ENCODE data around the gene KCNQ2.
A peak's percentile ranks its signal among the peaks of the same experiment; 100 is the strongest.
"Not testable (repeated sequence)": the region's sequence is repeated elsewhere in the genome, so short reads cannot be mapped to it uniquely, and the experiment has no call there.

Gene KCNQ2

GRCh38 chr20:63471981-63472831 is at the start of gene KCNQ2:
TSS of gene KCNQ2 (minus strand) at chr20:63472655. CDS start at chr20:63472463, 192 bp downstream.
- DNase-seq (ENCODE audit: low read depth in 2 of 2), result no peak

DNA sequence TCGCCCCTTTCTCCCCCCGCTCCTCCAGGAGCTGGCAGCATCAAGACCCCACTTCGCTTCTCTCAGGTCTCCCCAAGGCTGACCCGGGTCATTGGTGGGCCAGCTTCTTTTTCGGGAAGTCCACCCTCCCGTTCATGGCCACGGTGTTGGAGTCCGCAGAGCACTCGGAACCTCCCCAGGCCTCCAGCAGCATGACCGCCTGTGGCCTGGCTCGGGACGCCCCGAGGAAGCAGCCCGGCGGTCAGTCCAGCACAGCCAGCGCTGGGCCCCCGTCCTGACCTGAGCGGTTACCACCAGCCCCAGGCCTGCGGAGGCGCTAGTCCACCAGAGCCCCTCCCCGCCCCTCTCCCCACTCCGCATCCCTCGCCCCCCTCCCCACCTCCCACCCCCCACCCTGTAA is 49.1 kb upstream of the KCNQ2 start:
- DNase-seq (ENCODE audit: low read depth in 2 of 2), result no peak

DNA sequence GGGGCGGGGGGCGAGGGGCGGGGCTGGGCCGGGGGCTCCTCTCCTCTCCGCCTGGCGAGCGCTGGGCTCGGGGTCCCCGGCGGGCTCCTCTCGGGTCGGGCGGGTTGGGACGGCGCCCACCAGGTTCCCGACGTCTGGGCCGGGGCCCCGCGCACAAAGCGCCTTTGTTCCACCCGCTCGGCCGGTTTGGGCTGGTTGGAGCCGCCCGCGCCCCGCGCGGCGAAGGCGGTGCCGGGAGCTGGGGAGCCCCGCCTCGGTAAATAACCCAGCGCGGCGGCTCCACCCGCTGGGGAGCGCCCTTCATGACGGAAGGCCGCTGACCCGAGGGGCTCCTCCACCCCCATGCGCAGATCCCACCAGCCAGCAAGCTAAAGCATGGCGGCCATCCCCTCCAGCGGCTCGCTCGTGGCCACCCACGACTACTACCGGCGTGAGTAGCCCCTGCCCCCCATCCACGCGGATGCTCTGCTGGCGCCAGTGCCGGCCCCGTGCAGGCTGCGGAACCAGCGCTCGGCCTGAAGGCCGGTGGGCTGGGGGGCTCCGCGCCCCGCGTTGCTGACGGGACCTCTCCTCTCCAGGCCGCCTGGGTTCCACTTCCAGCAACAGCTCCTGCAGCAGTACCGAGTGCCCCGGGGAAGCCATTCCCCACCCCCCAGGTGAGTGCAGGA is 48.6 kb upstream of the KCNQ2 start:
- DNase-seq (ENCODE audit: low read depth in 2 of 2), result peak; percentile 43 to 52

GRCh38 chr20:63520504-63520933 is 48.1 kb upstream of the KCNQ2 start, which contains the start of gene PPDPF:
TSS of gene PPDPF (plus strand) at chr20:63520765. CDS start at chr20:63521309, 544 bp downstream.
- DNase-seq (ENCODE audit: low read depth in 2 of 2), result peak; percentile 75 to 78

- DNase-seq (ENCODE audit: low read depth in 2 of 2), result peak; percentile 35 to 49
Observed at GRCh38 chr20:63519668-63520503, 47.4 kb upstream of the KCNQ2 start.

- no peak for DNase-seq (ENCODE audit: low read depth in 2 of 2)
Observed at GRCh38 chr20:63518946-63519667, 46.7 kb upstream of the KCNQ2 start.

DNA sequence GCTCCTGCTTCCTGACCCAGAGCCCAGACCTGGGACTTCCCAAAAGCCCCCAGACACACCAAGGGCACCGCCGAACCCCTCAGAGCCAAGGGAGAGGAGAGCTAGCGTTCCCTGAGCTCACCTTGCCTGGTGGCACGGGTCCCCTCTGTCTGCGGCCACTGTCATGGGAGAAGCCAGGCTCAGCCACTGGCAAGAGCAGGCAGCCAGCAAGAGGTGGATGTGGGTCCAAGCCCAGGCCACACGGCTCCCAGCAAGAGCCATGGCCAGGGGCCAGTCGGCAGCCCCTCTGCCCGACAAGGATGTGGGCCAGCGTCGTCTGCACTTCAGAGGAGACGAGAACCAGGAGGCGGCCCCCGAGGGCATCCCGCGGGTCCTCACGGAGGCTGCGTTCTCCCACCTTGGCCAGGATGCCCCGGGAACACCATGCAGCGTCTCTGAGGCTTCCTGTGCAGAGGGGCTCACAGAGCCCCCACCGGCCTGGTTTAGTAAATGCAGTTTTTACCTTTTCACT is 46.0 kb upstream of the KCNQ2 start:
- no peak for DNase-seq (ENCODE audit: low read depth in 2 of 2)

DNA sequence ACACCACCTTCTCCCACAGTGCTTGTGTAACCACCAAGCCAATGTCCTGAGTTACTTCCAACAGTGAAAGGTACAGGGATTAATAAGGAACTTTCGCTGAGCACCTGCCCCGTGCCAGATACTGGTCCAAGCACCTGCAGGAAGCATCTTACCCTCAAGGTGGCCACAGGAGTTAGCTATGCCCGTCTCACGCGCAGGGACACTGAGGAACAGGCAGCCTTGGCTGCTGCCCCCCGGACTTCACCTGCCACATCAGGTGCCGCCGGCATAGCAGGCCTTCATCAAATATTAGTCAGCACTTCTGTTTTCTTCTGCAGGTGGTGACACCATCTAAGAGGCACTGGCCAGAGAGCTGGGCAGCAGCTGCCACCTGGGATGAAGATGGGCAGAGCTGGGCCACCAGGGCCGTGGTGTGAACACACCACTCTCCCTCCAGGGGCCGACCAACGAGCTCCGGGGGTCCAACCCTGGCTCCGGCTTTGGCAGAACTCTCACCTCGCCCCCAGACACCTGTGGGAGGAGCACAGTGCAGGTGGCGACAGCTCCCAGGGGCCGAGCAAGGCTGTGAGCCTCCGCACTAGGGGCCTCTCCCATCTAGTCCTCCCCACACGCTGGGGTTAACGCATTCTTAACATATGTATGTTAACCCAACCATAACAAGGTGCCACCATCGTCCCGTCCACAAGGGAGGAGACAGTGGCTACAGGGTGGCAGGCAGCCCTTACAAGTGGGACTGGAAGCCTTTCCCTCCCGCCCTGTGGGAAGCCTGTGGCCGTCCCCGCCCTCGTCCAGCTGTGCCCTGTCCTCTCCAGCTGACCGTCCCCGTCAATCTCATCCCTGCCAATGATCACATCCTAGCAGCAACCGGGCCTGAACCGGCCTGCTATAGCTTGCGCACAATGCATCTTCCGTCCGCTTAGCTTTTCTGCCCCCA is 45.2 kb upstream of the KCNQ2 start:
- DNase-seq (ENCODE audit: low read depth in 2 of 2), result no peak

DNA sequence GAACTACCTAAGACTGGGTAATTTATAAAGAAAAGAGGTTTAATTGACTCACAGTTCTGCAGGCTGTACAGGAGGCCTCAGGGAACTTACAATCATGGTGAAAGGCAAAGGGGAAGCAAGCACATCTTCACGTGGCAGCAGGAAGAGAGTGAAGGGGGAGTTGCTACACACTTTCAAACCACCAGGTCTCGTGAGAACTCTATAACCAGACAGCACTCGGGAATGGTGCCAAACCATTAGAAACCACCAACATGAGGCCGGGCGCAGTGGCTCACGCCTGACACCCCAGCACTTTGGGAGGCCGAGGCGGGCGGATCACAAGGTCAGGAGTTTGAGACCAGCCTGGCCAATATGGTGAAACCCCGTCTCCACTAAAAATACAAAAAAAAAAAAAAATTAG is 42.1 kb upstream of the KCNQ2 start:
- not testable (repeated sequence) for DNase-seq (ENCODE audit: low read depth in 2 of 2)

GRCh38 chr20:63513207-63513606 is 40.8 kb upstream of the KCNQ2 start:
- no peak for DNase-seq (ENCODE audit: low read depth in 2 of 2)

- DNase-seq (ENCODE audit: low read depth in 2 of 2), result no peak
Observed at GRCh38 chr20:63509088-63509564, 36.7 kb upstream of the KCNQ2 start.

DNA sequence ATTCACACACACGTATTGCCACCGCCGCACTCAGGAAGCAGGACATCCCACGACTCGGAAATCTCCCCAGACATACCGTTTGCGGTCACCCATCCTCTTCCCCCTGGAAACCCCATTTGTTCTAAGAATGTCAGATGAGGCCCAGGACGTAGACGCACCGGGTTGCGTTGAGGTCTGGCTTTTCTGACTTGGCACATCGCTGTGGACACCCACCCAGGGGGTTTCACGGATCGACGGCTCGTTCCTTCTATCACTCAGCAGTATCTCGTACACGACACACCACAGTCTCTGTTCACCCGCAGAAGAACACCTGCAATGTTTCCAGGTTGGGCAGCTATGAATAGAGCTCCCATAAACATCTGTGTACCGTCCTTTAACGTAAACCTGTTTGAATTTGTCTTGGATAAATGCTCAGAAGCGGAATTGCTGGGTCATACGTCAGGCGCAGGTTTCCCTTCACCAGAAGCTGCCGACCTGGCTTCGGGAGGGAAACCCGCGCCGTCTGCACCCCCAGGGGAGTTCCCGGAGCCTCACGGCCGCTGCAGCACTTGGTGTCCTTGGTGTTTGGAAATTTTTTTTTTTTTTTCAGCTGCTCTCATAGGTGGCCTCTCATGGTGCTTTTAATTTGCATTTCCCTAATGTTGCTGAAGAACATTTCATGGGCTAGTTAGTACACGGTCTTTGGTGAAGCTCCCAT is 35.8 kb upstream of the KCNQ2 start:
- DNase-seq (ENCODE audit: low read depth in 2 of 2), result no peak

GRCh38 chr20:63507083-63507743 is 34.8 kb upstream of the KCNQ2 start:
- no peak for DNase-seq (ENCODE audit: low read depth in 2 of 2)

GRCh38 chr20:63505723-63506122 is 33.3 kb upstream of the KCNQ2 start:
- no peak for DNase-seq (ENCODE audit: low read depth in 2 of 2)

- DNase-seq (ENCODE audit: low read depth in 2 of 2), result no peak
Observed at GRCh38 chr20:63505281-63505680, 32.8 kb upstream of the KCNQ2 start.

GRCh38 chr20:63504642-63505041 is 32.2 kb upstream of the KCNQ2 start:
- DNase-seq (ENCODE audit: low read depth in 2 of 2), result no peak

GRCh38 chr20:63503524-63503923 is 31.1 kb upstream of the KCNQ2 start:
- no peak for DNase-seq (ENCODE audit: low read depth in 2 of 2)

DNA sequence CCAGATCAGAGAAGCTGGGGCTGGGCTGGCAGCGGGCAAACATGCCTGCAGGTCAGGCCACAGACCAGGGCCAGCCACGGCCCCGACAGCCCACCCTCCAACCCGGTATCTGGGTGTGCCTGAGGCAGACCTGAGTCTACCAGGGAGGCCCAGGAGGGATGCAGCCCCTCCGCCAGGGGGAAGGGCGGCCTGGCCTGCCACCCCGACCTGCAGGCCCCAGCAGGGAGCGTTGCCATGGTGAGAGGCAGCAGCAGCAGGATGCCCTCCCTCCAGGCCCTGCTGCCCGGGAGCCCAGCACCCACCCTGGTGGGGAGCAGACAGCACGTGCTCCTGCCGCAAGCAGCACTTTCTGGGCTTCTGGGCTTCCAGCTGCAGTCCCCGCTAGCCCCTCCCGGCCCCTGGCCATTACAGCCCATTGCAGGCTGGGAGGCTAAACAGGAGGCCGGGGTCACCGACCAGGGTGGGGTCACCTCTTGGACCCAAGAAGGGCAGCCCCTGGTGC is 30.3 kb upstream of the KCNQ2 start:
- DNase-seq (ENCODE audit: low read depth in 2 of 2), result no peak

All from activated CD4-positive, alpha-beta T cell treated with anti-CD3 and anti-CD28 coated beads for 24 hours (primary cell).